ENCODE results near the gene DVL1. TPM values are rescaled to one million over a fixed set of nuclear protein-coding genes. Genes with fewer than 3 reads are reported as not detected.

DVL1 gene
- total RNA-seq, 1 donor from 2014 or later = 55.0 TPM

DNA sequence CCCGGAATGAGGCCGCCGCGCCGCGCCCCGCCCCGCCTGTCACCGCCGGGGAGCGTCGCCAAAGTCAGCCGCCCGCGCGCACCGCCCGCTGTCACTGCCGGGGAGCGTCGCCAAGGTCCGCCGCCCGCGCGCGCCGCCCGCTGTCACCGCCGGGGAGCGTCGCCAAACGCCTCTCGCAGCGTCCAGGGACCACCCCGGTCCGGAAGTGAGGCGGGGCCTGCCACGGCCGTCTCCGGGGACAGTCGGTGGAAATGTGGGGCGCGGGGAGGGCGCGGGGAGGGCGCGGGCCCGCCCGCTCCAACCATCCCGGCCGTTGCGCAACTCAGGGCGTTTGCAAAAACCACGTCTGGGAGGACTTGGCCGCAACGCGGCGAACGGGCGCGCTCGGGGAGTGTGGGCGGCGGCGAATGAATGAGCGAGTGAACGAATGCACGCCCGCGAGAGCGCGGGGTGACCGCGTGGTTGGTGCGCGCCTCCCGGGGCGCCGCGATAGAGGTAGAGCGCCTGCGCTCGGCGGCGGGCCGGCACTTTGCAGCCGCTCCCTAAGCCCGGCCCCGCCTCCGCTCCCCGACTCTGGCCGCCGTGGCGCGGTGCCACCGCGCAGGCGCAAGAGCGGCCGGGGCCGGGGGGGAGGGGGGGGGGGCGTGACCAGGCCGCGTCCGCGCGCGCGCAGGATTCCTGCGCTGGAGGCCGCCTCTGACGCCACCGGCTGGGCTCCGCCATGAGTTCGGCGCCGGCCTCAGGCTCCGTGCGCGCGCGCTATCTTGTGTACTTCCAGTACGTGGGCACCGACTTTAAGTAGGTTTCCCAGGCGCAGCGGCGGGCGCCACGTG lies 41.1 kb downstream of the DVL1 start, which contains the start of the genes ACAP3 and PUSL1:
TSS of gene ACAP3 (minus strand) at position 8 of the 833 bp plus-strand sequence. CDS start 115 bp downstream, outside the sequence.
TSS of gene PUSL1 (plus strand) at position 675 of the 833 bp plus-strand sequence. CDS start at position 722, 47 bp downstream.
- H3K79me2 ChIP-seq (ENCODE audit: insufficient read depth, low read length) = peaks cover 66% of the 10 kb centered on the region

DNA sequence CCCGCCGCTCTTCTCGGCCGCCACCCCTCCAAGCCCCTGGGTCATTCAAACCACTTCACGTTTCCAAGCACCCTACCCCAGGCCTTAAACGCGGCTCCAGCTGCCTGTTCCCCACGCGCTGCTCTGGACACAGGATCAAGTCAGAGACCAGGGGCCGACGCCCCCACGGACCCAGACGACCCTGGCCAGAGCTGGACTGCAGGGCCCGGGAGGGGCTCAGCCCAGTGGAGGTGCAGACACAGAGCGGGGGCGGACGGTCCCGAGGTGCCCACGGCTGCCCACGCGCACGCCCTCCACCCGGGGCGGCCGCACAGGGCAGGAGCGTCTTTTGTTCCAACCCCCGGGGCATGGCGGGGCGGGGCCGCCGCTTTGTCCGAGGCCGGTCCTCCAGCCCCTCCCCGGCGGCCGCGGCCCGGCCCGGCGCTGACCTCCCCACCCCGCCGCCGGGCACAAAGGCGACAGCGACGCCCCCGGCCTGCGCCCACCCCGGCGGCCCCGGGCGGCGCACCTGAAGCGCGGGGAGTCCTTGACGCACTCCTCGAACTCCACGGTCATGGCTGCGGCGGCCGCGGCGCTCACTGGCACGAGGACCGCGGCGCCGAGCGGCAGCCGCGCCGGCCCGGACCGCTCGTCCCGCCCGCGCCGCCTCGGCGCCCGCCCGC lies 41.8 kb downstream of the DVL1 start:
- Histone ChIP-seq H3K4me1 (ENCODE audit: insufficient read depth, low read length) (peaks cover 41% of the 10 kb centered on the region), H2AFZ (ENCODE audit: low read depth, low read length) (peak overlapping the region; percentile 56), H3K4me3 (ENCODE audit: insufficient read depth, low read depth, low read length) (peak overlapping the region; percentile 78), H3K27ac (ENCODE audit: low read depth, low read length) (peak overlapping the region; percentile 37), H3K4me2 (ENCODE audit: low read length) (peak overlapping the region; percentile 88), H3K9me3 (ENCODE audit: insufficient read depth, low read depth, low read length) (no peaks in the 10 kb centered on the region), H3K27me3 (ENCODE audit: insufficient read depth, low read length) (no peaks in the 10 kb centered on the region), H3K9ac (ENCODE audit: low read length) (peak overlapping the region; percentile 79), H3K79me2 (ENCODE audit: insufficient read depth, low read length) (peaks cover 61% of the 10 kb centered on the region), H3K36me3 (ENCODE audit: insufficient read depth, low read length) (no peaks in the 10 kb centered on the region), H4K20me1 (ENCODE audit: insufficient read depth, low read length) (peaks cover 70% of the 10 kb centered on the region)
- TF ChIP-seq EZH2 (IDR thresholded peaks at IDR 0.05; ENCODE audit: insufficient read depth, low read length) = no peak
- TF ChIP-seq, protein P1, sequence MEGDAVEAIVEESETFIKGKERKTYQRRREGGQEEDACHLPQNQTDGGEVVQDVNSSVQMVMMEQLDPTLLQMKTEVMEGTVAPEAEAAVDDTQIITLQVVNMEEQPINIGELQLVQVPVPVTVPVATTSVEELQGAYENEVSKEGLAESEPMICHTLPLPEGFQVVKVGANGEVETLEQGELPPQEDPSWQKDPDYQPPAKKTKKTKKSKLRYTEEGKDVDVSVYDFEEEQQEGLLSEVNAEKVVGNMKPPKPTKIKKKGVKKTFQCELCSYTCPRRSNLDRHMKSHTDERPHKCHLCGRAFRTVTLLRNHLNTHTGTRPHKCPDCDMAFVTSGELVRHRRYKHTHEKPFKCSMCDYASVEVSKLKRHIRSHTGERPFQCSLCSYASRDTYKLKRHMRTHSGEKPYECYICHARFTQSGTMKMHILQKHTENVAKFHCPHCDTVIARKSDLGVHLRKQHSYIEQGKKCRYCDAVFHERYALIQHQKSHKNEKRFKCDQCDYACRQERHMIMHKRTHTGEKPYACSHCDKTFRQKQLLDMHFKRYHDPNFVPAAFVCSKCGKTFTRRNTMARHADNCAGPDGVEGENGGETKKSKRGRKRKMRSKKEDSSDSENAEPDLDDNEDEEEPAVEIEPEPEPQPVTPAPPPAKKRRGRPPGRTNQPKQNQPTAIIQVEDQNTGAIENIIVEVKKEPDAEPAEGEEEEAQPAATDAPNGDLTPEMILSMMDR (IDR thresholded peaks at IDR 0.05; ENCODE audit: insufficient read depth, low read depth, low read length) = no peak
- Mint-ChIP-seq H3K4me1 (ENCODE audit: low read depth, unreplicated experiment) (peaks cover 8% of the 10 kb centered on the region), H3K27me3 (ENCODE audit: low read depth, unreplicated experiment) (no peaks in the 10 kb centered on the region), H3K36me3 (ENCODE audit: low read depth, unreplicated experiment) (peaks cover 4% of the 10 kb centered on the region), H3K9me3 (ENCODE audit: unreplicated experiment) (no peaks in the 10 kb centered on the region), H3K4me3 (ENCODE audit: unreplicated experiment) (peak overlapping the region; percentile 92), H3K27ac (ENCODE audit: unreplicated experiment) (peak overlapping the region; percentile 91)
- FAIRE-seq = no peak
- DNase-seq (ENCODE audit: low read depth) = no peak

More for the DNA sequence above, 41.1 kb downstream of the DVL1 start, which contains the start of the genes ACAP3 and PUSL1:
- peaks cover 8% of the 10 kb centered on the region for H3K4me1 Mint-ChIP-seq (ENCODE audit: low read depth, unreplicated experiment)
- Histone ChIP-seq H3K27me3 (ENCODE audit: insufficient read depth, low read length) (no peaks in the 10 kb centered on the region), H3K9ac (ENCODE audit: low read length) (peak within 1 kb of the TSS; percentile 81), H3K36me3 (ENCODE audit: insufficient read depth, low read length) (peaks cover 1% of the 10 kb centered on the region), H2AFZ (ENCODE audit: low read depth, low read length) (peak within 1 kb of the TSS; percentile 62), H3K4me1 (ENCODE audit: insufficient read depth, low read length) (peaks cover 41% of the 10 kb centered on the region), H3K27ac (ENCODE audit: low read depth, low read length) (peak within 1 kb of the TSS; percentile 70), H4K20me1 (ENCODE audit: insufficient read depth, low read length) (peaks cover 72% of the 10 kb centered on the region), H3K4me2 (ENCODE audit: low read length) (peak within 1 kb of the TSS; percentile 96), H3K4me3 (ENCODE audit: insufficient read depth, low read depth, low read length) (peak within 1 kb of the TSS; percentile 78), H3K9me3 (ENCODE audit: insufficient read depth, low read depth, low read length) (no peaks in the 10 kb centered on the region)
- FAIRE-seq (no peak), DNase-seq (ENCODE audit: low read depth) (peak; percentile 81)
- peak within 1 kb of the TSS; percentile 92 for H3K4me3 Mint-ChIP-seq (ENCODE audit: unreplicated experiment)
- no peaks in the 10 kb centered on the region for H3K27me3 Mint-ChIP-seq (ENCODE audit: low read depth, unreplicated experiment)
- peaks cover 4% of the 10 kb centered on the region for H3K36me3 Mint-ChIP-seq (ENCODE audit: low read depth, unreplicated experiment)
- peak within 1 kb of the TSS; percentile 91 for H3K27ac Mint-ChIP-seq (ENCODE audit: unreplicated experiment)
- H3K9me3 Mint-ChIP-seq (ENCODE audit: unreplicated experiment) = no peaks in the 10 kb centered on the region
- TF ChIP-seq, protein P1 (IDR thresholded peaks at IDR 0.05; ENCODE audit: insufficient read depth, low read depth, low read length) = no peak
